ENCODE data around the gene NDRG3.

DNA sequence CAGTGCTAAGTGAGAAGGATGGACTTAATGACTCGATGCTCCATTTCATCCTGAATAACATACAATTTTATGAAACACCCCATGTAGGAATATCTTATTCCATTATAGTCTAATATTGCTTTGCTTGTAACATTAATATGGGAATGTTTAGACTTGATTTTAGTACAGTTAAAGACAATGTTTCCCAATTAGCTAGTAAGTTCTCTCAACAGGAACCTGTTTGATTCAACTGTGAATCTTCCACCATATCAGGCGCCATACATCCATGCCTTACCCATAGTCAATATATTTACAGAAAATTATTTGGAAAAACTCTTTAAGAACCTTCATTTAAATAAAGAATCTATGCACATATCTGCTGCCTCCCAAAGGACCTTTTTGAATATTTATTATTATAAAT, 3.3 kb downstream of the NDRG3 start:
- no peak for TF ChIP-seq GATA2 (IDR thresholded peaks at IDR 0.05; ENCODE audit: low read depth, low read length)
- TF ChIP-seq GATA3 (IDR thresholded peaks at IDR 0.05; ENCODE audit: low read depth, low read length), result no peak

Data from SH-SY5Y (cell line).